Activated CD4-positive, alpha-beta T cell treated with anti-CD3 and anti-CD28 coated beads, Interleukin-2, amount 50 U/mL, for 24 hours (primary cell): ENCODE results near the gene DNASE1L2.

Experiments used
- DNase-seq, 2 donors: peaks; one replicate each; pipeline ENCODE4 v3.0.0-alpha.2; 2020; ENCODE audit warnings: low read depth in 1 of 2, low spot score in 1 of 2

The DNASE1L2 gene

GRCh38 chr16:2284001-2284770 is 47.9 kb downstream of the DNASE1L2 start:
- no peak for DNase-seq

- DNase-seq: no peak
Observed at GRCh38 chr16:2284797-2285576, 48.7 kb downstream of the DNASE1L2 start.

DNA sequence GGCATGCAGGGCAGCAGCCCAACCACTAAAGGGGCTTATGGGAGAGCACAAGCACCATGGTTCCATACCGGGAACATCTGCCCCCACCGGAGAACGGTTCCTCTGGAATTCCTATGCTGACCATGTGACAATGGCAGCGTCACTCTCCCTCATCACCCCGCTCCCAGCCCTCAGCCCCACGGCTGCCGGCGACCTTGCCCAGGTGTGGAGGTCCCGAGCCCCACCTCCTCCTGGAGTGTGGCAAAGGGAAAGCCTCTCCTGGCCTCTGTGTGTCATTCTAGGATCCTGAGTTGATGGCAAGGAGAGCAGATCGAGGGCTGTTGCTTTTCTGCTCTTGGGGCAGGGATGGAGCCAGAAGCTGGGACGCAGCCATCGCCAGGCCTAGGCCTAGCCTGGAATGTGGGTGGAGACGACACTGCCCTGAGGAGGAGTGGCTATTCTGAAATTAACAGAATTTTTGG is 49.5 kb downstream of the DNASE1L2 start:
- no peak for DNase-seq

GRCh38 chr16:2286550-2286949 is 50.3 kb downstream of the DNASE1L2 start:
- DNase-seq: no peak

- DNase-seq: no peak
Observed at GRCh38 chr16:2287916-2288547, 51.8 kb downstream of the DNASE1L2 start.
